T-helper 1 cell (primary cell): ENCODE measurements around the gene TAF6L.
"Not testable (repeated sequence)": the region's sequence is repeated elsewhere in the genome, so short reads cannot be mapped to it uniquely, and the experiment has no call there.

Experiments used
- DNase-seq, 5 donors: peaks; one replicate each; pipeline ENCODE4 v3.0.0-alpha.2; 2012 to 2020

Gene TAF6L

GRCh38 chr11:62805961-62806441, 34.8 kb downstream of the TAF6L start:
- no peak for DNase-seq

- no peak for DNase-seq
Measured at GRCh38 chr11:62806611-62807121, 35.5 kb downstream of the TAF6L start.

- no peak for DNase-seq
Measured at GRCh38 chr11:62810748-62811147, 39.6 kb downstream of the TAF6L start.

- no peak for DNase-seq
Measured at GRCh38 chr11:62811659-62812058, 40.5 kb downstream of the TAF6L start.

GRCh38 chr11:62816557-62816956, 45.4 kb downstream of the TAF6L start:
- no peak for DNase-seq

GRCh38 chr11:62817129-62817528, 45.9 kb downstream of the TAF6L start:
- DNase-seq, result no peak

- DNase-seq, result no peak
Measured at GRCh38 chr11:62823677-62824076, 52.5 kb downstream of the TAF6L start.

GRCh38 chr11:62828130-62828529, 56.9 kb downstream of the TAF6L start:
- DNase-seq, result not testable (repeated sequence)

- DNase-seq, result no peak
Measured at GRCh38 chr11:62830904-62831519, 59.8 kb downstream of the TAF6L start.

GRCh38 chr11:62831520-62832335, 60.5 kb downstream of the TAF6L start, which contains the start of gene STX5:
Gene STX5 (minus strand): TSS chr11:62832051. CDS start chr11:62831243, 808 bp downstream.
- peak; percentile 98 to 100 (median 99) for DNase-seq

- no peak for DNase-seq
Measured at GRCh38 chr11:62832336-62833234, 61.4 kb downstream of the TAF6L start, which contains the start of gene TEX54. Gene TEX54 (minus strand): TSS chr11:62832841.

GRCh38 chr11:62835336-62835735, 64.1 kb downstream of the TAF6L start:
- DNase-seq, result no peak
